ENCODE data around the gene TCF7L1.

TCF7L1 gene

DNA sequence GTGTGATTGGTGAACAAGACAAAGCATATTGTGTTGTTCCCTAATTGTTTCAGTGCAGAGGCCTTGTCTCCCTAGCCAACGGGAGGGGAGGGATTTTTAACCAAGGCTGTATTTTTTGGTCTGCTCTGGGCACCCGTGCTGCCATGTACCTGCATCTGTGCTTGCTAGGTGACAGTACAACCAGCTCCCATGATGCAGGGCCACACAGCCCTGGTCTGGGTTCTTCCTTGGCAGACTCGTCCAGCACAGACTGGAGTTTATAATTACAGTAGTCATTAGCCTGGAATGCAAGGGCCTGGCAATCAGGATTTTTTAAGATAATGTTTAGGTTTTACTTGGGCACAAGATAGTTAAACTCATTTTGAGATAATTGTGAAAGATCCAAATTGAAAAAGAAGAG is 36.4 kb downstream of the TCF7L1 start (continued):
- TF ChIP-seq, protein P1, sequence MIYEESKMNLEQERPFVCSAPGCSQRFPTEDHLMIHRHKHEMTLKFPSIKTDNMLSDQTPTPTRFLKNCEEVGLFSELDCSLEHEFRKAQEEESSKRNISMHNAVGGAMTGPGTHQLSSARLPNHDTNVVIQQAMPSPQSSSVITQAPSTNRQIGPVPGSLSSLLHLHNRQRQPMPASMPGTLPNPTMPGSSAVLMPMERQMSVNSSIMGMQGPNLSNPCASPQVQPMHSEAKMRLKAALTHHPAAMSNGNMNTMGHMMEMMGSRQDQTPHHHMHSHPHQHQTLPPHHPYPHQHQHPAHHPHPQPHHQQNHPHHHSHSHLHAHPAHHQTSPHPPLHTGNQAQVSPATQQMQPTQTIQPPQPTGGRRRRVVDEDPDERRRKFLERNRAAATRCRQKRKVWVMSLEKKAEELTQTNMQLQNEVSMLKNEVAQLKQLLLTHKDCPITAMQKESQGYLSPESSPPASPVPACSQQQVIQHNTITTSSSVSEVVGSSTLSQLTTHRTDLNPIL (CRISPR knock-in tag; IDR thresholded peaks at IDR 0.05; ENCODE audit: low read depth), result no peak
- TF ChIP-seq ESRRG (CRISPR knock-in tag; IDR thresholded peaks at IDR 0.05), result no peak
- TF ChIP-seq TCF4 (CRISPR knock-in tag; IDR thresholded peaks at IDR 0.05; ENCODE audit: borderline replicate concordance), result no peak

DNA sequence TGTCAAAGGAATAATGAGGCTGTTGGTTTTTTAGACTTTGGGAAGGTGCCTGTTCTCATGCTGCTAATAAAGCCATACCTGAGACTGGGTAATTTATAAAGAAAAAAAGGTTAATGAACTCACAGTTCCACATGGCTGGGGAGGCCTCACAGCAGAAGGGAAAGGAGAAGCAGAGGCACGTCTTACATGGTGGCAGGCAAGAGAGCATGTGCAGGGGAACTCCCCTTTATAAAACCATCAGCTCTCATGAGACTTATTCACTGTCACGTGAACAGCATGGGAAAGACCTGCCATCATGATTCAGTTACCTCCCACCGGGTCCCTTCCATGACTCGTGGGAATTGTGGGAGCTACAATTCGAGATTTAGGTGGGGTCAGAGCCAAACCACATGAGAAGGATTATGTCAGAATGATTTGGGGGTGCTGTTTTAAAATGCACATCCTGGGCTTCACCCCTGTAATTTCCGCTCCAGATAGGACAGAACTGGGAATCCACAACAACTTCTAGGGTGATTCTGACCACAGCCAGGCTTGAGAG is 37.8 kb downstream of the TCF7L1 start:
- TF ChIP-seq ZNF565 (CRISPR knock-in tag; conservative IDR thresholded peaks at IDR 0.05; ENCODE audit: low read depth), result no peak
- TF ChIP-seq TSHZ2 (CRISPR knock-in tag; IDR thresholded peaks at IDR 0.05), result no peak
- no peak for TF ChIP-seq RARB (CRISPR knock-in tag; IDR thresholded peaks at IDR 0.05)
- no peak for TF ChIP-seq ZC3H10 (CRISPR knock-in tag; IDR thresholded peaks at IDR 0.05)
- TF ChIP-seq CSDC2 (CRISPR knock-in tag; IDR thresholded peaks at IDR 0.05), result no peak
- no peak for TF ChIP-seq ZFP30 (CRISPR knock-in tag; IDR thresholded peaks at IDR 0.05)
- TF ChIP-seq ESRRG (CRISPR knock-in tag; IDR thresholded peaks at IDR 0.05), result no peak
- no peak for TF ChIP-seq TOX (CRISPR knock-in tag; IDR thresholded peaks at IDR 0.05; ENCODE audit: borderline replicate concordance)
- TF ChIP-seq, protein P1 (CRISPR knock-in tag; IDR thresholded peaks at IDR 0.05; ENCODE audit: low read depth), result no peak
- TF ChIP-seq ZFP3 (CRISPR knock-in tag; IDR thresholded peaks at IDR 0.05), result no peak
- no peak for TF ChIP-seq ARNTL (CRISPR knock-in tag; IDR thresholded peaks at IDR 0.05; ENCODE audit: borderline replicate concordance, low read depth)
- no peak for TF ChIP-seq GLIS3 (CRISPR knock-in tag; IDR thresholded peaks at IDR 0.05)
- TF ChIP-seq PPARA (CRISPR knock-in tag; IDR thresholded peaks at IDR 0.05; ENCODE audit: borderline replicate concordance), result no peak
- TF ChIP-seq TCF4 (CRISPR knock-in tag; IDR thresholded peaks at IDR 0.05; ENCODE audit: borderline replicate concordance), result no peak
- ATAC-seq, result no peak

- no peak for ATAC-seq
- TF ChIP-seq ZFP3 (CRISPR knock-in tag; IDR thresholded peaks at IDR 0.05) (no peak), CSDC2 (CRISPR knock-in tag; IDR thresholded peaks at IDR 0.05) (no peak), SNAI2 (CRISPR knock-in tag; IDR thresholded peaks at IDR 0.05) (no peak), GLIS3 (CRISPR knock-in tag; IDR thresholded peaks at IDR 0.05) (no peak), PPARA (CRISPR knock-in tag; IDR thresholded peaks at IDR 0.05; ENCODE audit: borderline replicate concordance) (no peak), RARB (CRISPR knock-in tag; IDR thresholded peaks at IDR 0.05) (no peak)
- TF ChIP-seq, protein P1 (CRISPR knock-in tag; IDR thresholded peaks at IDR 0.05; ENCODE audit: low read depth), result no peak
These were observed 38.7 kb downstream of the TCF7L1 start for GRCh38 chr2:85171916-85172315.

GRCh38 chr2:85173909-85174308 is 40.7 kb downstream of the TCF7L1 start:
- no peak for ATAC-seq
- no peak for TF ChIP-seq ZNF70 (CRISPR knock-in tag; IDR thresholded peaks at IDR 0.05)

- no peak for ATAC-seq
These were observed 41.8 kb downstream of the TCF7L1 start for GRCh38 chr2:85174943-85175342.

More at GRCh38 chr2:85174943-85175342, 41.8 kb downstream of the TCF7L1 start:
- TF ChIP-seq, protein P2, sequence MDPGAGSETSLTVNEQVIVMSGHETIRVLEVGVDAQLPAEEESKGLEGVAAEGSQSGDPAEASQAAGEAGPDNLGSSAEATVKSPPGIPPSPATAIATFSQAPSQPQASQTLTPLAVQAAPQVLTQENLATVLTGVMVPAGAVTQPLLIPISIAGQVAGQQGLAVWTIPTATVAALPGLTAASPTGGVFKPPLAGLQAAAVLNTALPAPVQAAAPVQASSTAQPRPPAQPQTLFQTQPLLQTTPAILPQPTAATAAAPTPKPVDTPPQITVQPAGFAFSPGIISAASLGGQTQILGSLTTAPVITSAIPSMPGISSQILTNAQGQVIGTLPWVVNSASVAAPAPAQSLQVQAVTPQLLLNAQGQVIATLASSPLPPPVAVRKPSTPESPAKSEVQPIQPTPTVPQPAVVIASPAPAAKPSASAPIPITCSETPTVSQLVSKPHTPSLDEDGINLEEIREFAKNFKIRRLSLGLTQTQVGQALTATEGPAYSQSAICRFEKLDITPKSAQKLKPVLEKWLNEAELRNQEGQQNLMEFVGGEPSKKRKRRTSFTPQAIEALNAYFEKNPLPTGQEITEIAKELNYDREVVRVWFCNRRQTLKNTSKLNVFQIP (CRISPR knock-in tag; IDR thresholded peaks at IDR 0.05; ENCODE audit: borderline replicate concordance, low read depth), result no peak
- TF ChIP-seq ESRRG (CRISPR knock-in tag; IDR thresholded peaks at IDR 0.05) (no peak), ISL1 (CRISPR knock-in tag; IDR thresholded peaks at IDR 0.05) (no peak), ARNTL (CRISPR knock-in tag; IDR thresholded peaks at IDR 0.05; ENCODE audit: borderline replicate concordance, low read depth) (no peak), BACH2 (CRISPR knock-in tag; IDR thresholded peaks at IDR 0.05; ENCODE audit: borderline replicate concordance) (no peak), ZFP3 (CRISPR knock-in tag; IDR thresholded peaks at IDR 0.05) (no peak), ZFP30 (CRISPR knock-in tag; IDR thresholded peaks at IDR 0.05) (no peak), ZNF70 (CRISPR knock-in tag; IDR thresholded peaks at IDR 0.05) (no peak), ZNF565 (CRISPR knock-in tag; conservative IDR thresholded peaks at IDR 0.05; ENCODE audit: low read depth) (no peak), ZNF8 (CRISPR knock-in tag; IDR thresholded peaks at IDR 0.05) (no peak), RARB (CRISPR knock-in tag; IDR thresholded peaks at IDR 0.05) (no peak), CSRNP3 (CRISPR knock-in tag; IDR thresholded peaks at IDR 0.05) (no peak)
- TF ChIP-seq, protein P3, sequence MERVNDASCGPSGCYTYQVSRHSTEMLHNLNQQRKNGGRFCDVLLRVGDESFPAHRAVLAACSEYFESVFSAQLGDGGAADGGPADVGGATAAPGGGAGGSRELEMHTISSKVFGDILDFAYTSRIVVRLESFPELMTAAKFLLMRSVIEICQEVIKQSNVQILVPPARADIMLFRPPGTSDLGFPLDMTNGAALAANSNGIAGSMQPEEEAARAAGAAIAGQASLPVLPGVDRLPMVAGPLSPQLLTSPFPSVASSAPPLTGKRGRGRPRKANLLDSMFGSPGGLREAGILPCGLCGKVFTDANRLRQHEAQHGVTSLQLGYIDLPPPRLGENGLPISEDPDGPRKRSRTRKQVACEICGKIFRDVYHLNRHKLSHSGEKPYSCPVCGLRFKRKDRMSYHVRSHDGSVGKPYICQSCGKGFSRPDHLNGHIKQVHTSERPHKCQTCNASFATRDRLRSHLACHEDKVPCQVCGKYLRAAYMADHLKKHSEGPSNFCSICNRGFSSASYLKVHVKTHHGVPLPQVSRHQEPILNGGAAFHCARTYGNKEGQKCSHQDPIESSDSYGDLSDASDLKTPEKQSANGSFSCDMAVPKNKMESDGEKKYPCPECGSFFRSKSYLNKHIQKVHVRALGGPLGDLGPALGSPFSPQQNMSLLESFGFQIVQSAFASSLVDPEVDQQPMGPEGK (CRISPR knock-in tag; IDR thresholded peaks at IDR 0.05; ENCODE audit: borderline replicate concordance), result no peak

All from SK-N-SH treated with all-trans-retinoic acid at 6 μM for 48 hours (cell line).